GM13976 (cell line): ENCODE data around the gene FAM107B.

ENCODE experiments used
- DNase-seq: peaks from one replicate; pipeline ENCODE4 v3.0.0; 2012; ENCODE audit warnings: low spot score
- in situ Hi-C: fragments of 300-500 bp; cut with MboI; formaldehyde crosslinking; loops from one replicate; pipeline ENCODE4 v1.12.0; 2022; ENCODE audit warnings: low sequenced_read_pairs, mixed read lengths, inconsistent platforms; ENCODE audit not compliant: unreplicated experiment
- TF ChIP-seq, protein P1 (sequence below): IDR thresholded peaks from 2 replicates; pipeline ENCODE4 v1.5.1; 2012; ENCODE audit warnings: borderline replicate concordance, mild to moderate bottlenecking; ENCODE audit not compliant: insufficient read depth; ENCODE audit errors: extremely low read depth, missing control alignments, control extremely low read depth

FAM107B gene

DNA sequence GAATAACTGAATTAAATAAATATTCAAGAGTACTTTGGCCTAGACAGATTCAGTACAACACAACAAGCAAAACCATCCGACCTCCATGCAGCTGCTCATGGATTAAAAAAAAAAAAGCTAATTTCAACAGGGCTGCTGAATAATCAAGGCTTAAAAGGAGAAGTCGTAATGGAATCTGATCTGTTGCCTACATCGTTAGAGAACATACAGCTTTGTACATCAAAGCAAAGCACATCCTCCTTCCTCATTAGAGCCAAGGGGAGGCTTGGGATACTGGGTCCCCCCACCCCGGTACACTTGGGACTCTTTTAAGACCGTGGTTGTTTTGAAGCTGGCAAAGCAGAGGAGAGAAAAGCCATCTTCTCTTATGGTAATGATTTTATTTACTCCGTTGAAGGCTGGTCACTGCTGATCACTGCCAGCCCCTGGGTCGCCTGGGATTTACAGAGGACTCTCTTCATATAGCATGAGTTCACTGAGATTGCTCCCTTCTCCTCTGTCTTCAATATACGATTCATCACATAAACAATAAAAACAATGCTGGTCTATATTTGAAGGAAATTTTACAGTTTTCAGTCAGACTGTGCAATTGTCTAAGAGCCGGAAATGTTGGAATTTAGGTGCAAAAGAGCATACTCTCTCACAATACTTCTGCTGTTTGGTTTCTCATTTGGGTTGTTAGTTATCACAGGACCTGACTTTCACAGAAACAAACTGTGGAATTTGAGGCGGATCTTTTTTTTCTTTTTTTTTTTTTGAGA is 148.8 kb downstream of the FAM107B start:
- in situ Hi-C loops = no loop called here
- TF ChIP-seq, protein P1, sequence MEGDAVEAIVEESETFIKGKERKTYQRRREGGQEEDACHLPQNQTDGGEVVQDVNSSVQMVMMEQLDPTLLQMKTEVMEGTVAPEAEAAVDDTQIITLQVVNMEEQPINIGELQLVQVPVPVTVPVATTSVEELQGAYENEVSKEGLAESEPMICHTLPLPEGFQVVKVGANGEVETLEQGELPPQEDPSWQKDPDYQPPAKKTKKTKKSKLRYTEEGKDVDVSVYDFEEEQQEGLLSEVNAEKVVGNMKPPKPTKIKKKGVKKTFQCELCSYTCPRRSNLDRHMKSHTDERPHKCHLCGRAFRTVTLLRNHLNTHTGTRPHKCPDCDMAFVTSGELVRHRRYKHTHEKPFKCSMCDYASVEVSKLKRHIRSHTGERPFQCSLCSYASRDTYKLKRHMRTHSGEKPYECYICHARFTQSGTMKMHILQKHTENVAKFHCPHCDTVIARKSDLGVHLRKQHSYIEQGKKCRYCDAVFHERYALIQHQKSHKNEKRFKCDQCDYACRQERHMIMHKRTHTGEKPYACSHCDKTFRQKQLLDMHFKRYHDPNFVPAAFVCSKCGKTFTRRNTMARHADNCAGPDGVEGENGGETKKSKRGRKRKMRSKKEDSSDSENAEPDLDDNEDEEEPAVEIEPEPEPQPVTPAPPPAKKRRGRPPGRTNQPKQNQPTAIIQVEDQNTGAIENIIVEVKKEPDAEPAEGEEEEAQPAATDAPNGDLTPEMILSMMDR = no peak
- DNase-seq = no peak

DNA sequence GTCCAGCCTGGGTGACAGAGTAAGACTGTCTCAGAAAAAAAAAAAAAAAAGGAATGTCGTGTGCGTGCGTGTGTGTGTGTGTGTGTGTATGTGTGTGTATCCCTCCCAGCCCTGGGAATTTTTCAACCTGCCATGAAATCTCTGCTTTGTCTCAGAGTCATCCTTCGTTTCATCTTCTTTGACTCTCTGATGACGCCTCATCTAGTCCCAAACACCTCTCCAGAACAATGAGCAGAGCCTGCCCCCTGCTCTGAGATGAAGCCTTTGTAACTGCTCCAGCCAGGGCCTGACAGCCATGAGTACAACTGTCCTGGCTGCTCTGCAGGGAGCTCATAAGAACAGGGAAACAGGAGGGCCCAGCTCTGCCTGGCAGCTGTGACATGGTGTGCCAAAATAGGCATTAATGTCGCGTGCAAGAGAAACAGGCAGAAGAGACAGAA is 149.5 kb downstream of the FAM107B start:
- TF ChIP-seq, protein P1 = no peak
- no peak for DNase-seq
- in situ Hi-C loops = no loop called here

DNA sequence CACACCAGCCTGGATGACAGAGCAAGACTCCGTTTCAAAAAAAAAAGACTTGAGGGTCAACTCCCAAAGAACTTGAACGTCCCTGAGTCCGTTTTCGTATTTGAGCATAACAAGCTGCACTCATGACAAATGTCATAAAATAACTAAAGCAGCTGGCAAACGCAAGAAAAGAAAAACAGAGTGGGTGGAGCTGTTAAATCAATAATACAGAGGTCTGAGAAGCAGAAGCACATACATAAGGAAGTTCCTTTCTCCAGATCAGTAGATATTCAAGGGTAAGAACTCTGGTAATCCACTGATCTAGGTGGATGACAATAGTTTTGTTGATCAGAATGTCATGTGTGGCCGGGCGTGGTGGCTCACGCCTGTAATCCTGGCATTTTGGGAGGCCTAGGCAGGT is 150.1 kb downstream of the FAM107B start:
- no peak for DNase-seq
- TF ChIP-seq, protein P1 = no peak
- in situ Hi-C loops = no loop called here

DNA sequence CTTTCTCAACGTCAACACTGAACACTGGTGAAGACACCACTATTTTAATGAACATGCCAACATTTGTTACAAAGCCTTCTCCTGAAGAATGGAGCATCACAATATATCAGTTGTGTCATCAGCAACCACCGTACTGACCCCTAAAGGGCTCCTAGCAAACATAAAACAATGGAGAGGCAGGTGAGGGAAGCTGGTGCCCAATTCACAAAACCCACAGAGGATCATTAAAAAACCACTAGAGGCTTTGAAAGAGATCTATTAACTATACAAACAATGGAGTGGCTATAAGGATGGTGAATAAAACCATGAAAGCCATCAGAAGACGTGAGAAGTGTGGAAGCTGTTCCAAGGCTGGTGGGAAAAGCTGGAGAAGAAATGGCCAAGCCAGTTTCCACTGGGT is 150.8 kb downstream of the FAM107B start:
- DNase-seq = no peak
- TF ChIP-seq, protein P1 = no peak
- in situ Hi-C loops = no loop called here

DNA sequence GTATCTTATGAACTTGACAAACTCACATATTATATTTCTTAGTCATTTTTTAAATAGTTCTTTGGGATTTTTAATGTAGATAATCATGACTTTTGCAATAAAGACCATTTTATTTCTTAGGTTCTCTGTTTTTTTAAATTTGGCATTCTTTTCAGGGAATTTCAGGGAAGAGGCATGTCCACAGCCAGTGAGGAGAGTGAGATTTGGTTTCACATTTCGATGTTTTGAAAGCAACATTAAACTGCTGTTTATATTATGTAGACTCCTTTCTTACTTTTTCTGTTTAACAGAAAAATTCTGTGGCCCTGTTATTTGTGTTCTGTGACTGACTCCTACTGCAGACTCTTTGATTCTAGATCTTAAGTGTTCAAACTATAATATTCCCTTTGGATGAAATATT is 153.7 kb downstream of the FAM107B start:
- no peak for DNase-seq
- in situ Hi-C loops = no loop called here
- TF ChIP-seq, protein P1 = no peak

DNA sequence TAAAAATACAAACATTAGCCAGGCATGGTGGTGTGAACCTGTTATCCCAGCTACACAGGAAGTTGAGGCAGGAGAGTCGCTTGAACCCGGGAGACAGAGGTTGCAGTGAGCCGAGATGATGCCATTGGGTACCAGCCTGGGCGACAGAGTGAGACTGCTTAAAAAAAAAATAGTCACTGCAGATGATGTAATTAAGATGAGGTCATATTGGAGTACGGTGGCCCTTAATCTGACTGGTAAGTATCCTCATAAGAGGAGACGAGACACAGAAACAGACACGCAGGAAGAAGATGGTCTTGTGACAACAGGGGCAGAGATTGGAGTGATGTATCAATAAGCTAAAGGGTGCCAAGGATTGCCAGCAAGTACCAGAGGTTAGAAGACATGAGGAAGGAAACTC is 156.0 kb downstream of the FAM107B start:
- TF ChIP-seq, protein P1 = no peak
- DNase-seq = no peak
- in situ Hi-C loops = no loop called here
